Calu3 (cell line): ENCODE data around the gene STAMBP. TPM values are rescaled to one million over a fixed set of nuclear protein-coding genes. Genes with fewer than 3 reads are reported as not detected.

Source experiments
- BruUV-seq: library from RNA; stranded (reverse); fragments of 400-500 nt; replicated peaks from 2 replicates; lab custom pipeline; 2021; lab: Mats Ljungman, UMichigan
- CTCF ChIA-PET: fragments of 300-600 bp; sonication (Branson Sonifier 250); formaldehyde crosslinking; loops from one replicate; lab custom pipeline; 2022; ENCODE audit warnings: antibody characterized with exemption; lab: Charles Lee
- DNase-seq: peaks from one replicate; pipeline ENCODE4 v3.0.0; 2022
- H3K27ac Mint-ChIP-seq: one replicate; pipeline ENCODE4 v1.8.0; 2022; ENCODE audit warnings: mixed read lengths; ENCODE audit not compliant: unreplicated experiment
- H3K27me3 Mint-ChIP-seq: one replicate; pipeline ENCODE4 v1.8.0; 2022; ENCODE audit warnings: mixed read lengths; ENCODE audit not compliant: unreplicated experiment
- H3K36me3 Mint-ChIP-seq: one replicate; pipeline ENCODE4 v1.8.0; 2022; ENCODE audit warnings: mild to moderate bottlenecking, moderate library complexity, mixed read lengths; ENCODE audit not compliant: insufficient read depth, unreplicated experiment
- H3K4me1 Mint-ChIP-seq: one replicate; pipeline ENCODE4 v1.8.0; 2022; ENCODE audit warnings: mild to moderate bottlenecking, low read depth, mixed read lengths; ENCODE audit not compliant: unreplicated experiment
- H3K4me3 Mint-ChIP-seq: one replicate; pipeline ENCODE4 v1.8.0; 2022; ENCODE audit warnings: mild to moderate bottlenecking, low read depth, moderate library complexity, mixed read lengths; ENCODE audit not compliant: unreplicated experiment
- H3K9me3 Mint-ChIP-seq: one replicate; pipeline ENCODE4 v1.8.0; 2022; ENCODE audit warnings: low read depth, mixed read lengths; ENCODE audit not compliant: unreplicated experiment
- CTCF ChIP-seq: fragments of 200-600 bp; IDR thresholded peaks from one replicate; pipeline ENCODE4 v1.8.0; 2022; ENCODE audit warnings: antibody characterized with exemption; ENCODE audit not compliant: unreplicated experiment
- intact Hi-C: fragments of 100-400 bp; cut with micrococcal nuclease; formaldehyde crosslinking; loops from one replicate; pipeline ENCODE4 v1.10.0; 2022; ENCODE audit not compliant: unreplicated experiment
- total RNA-seq: library from RNA; stranded (reverse); gene quantifications from 2 replicates; pipeline ENCODE4 v1.2.3, GENCODE V29; 2022

Gene STAMBP
- total RNA-seq, 1 experiment from 2014 or later = 51.9 TPM

GRCh38 chr2:73921581-73921980 lies 92.8 kb downstream of the STAMBP start:
- Mint-ChIP-seq H3K4me3 (no peak overlapping the region), H3K9me3 (no peaks in the 10 kb centered on the region), H3K4me1 (no peaks in the 10 kb centered on the region), H3K27me3 (no peaks in the 10 kb centered on the region), H3K27ac (no peak overlapping the region), H3K36me3 (peaks cover 9% of the 10 kb centered on the region)
- TF ChIP-seq CTCF = no peak
- CTCF ChIA-PET = no interaction called here
- no TSS peak for BruUV-seq
- no peak for DNase-seq
- intact Hi-C loops = no loop called here

GRCh38 chr2:73922681-73923080 lies 93.9 kb downstream of the STAMBP start:
- no peak for TF ChIP-seq CTCF
- H3K4me3 Mint-ChIP-seq = no peak overlapping the region
- no peak overlapping the region for H3K27ac Mint-ChIP-seq
- no TSS peak for BruUV-seq
- no peak for DNase-seq
- no peaks in the 10 kb centered on the region for H3K27me3 Mint-ChIP-seq
- H3K9me3 Mint-ChIP-seq = no peaks in the 10 kb centered on the region
- intact Hi-C loops = no loop called here
- H3K36me3 Mint-ChIP-seq = peaks cover 16% of the 10 kb centered on the region
- CTCF ChIA-PET = no interaction called here
- peaks cover 2% of the 10 kb centered on the region for H3K4me1 Mint-ChIP-seq

Other genes with a start within 250 kb of the STAMBP start
- gene NAT8, start 186.5 kb upstream of the STAMBP start, total RNA-seq = not detected in 2 replicates
- gene TPRKB, start 91.6 kb upstream of the STAMBP start, total RNA-seq = 31.6 and 36.7 TPM in 2 replicates
- gene DUSP11, start 48.9 kb upstream of the STAMBP start, total RNA-seq = 17.2 and 19.1 TPM in 2 replicates
- not detected in 2 replicates for gene C2orf78, start 44.8 kb upstream of the STAMBP start, total RNA-seq
- not detected in 2 replicates for gene ACTG2, start 64.0 kb downstream of the STAMBP start, total RNA-seq
- 78.6 and 82.8 TPM in 2 replicates for gene DGUOK, start 97.9 kb downstream of the STAMBP start, total RNA-seq
- 23.3 and 24.4 TPM in 2 replicates for gene TET3, start 155.9 kb downstream of the STAMBP start, total RNA-seq